Chondrocyte (in vitro differentiated cells): ENCODE data around the gene BBC3. TPM values are rescaled to one million over a fixed set of nuclear protein-coding genes. Genes with fewer than 3 reads are reported as not detected.
A peak's percentile ranks its signal among the peaks of the same experiment; 100 is the strongest.

Experiments used
- DNase-seq: peaks from one replicate; pipeline ENCODE4 v3.0.0; 2021; ENCODE audit warnings: mixed read lengths, low spot score
- H3K27ac Mint-ChIP-seq: one replicate; pipeline ENCODE4 v1.8.0; 2021; ENCODE audit warnings: mild to moderate bottlenecking, moderate library complexity, mixed read lengths; ENCODE audit not compliant: unreplicated experiment
- H3K27me3 Mint-ChIP-seq: 2 replicates; pipeline ENCODE4 v1.8.0; 2021; ENCODE audit warnings: low read depth, mixed read lengths
- H3K36me3 Mint-ChIP-seq: 2 replicates; pipeline ENCODE4 v1.8.0; 2021; ENCODE audit warnings: low read depth, mixed read lengths
- H3K4me1 Mint-ChIP-seq: 2 replicates; pipeline ENCODE4 v1.8.0; 2021; ENCODE audit warnings: low read depth, mild to moderate bottlenecking, mixed read lengths
- H3K4me3 Mint-ChIP-seq: one replicate; pipeline ENCODE4 v1.8.0; 2021; ENCODE audit warnings: mild to moderate bottlenecking, moderate library complexity, mixed read lengths; ENCODE audit not compliant: unreplicated experiment
- H3K9me3 Mint-ChIP-seq: 2 replicates; pipeline ENCODE4 v1.8.0; 2021; ENCODE audit warnings: low read depth, mixed read lengths
- total RNA-seq: library from RNA; stranded (reverse); gene quantifications from 3 replicates; pipeline ENCODE4 v1.2.1, GENCODE V29; 2021
- TF ChIP-seq, protein P1 (sequence below): fragments of 200-600 bp; sonication (generic); IDR thresholded peaks from 2 replicates; pipeline ENCODE4 v1.5.0; 2021; ENCODE audit warnings: antibody characterized with exemption, mild to moderate bottlenecking, moderate library complexity

The BBC3 gene
- total RNA-seq, 1 donor from 2014 or later = 16.1 TPM

GRCh38 chr19:47260476-47260875 lies 29.5 kb upstream of the BBC3 start:
- no peak for DNase-seq
- Mint-ChIP-seq H3K4me1 (peaks cover 44% of the 10 kb centered on the region), H3K9me3 (no peaks in the 10 kb centered on the region), H3K27ac (no peak overlapping the region), H3K4me3 (no peak overlapping the region), H3K36me3 (peaks cover 39% of the 10 kb centered on the region), H3K27me3 (no peaks in the 10 kb centered on the region)
- TF ChIP-seq, protein P1, sequence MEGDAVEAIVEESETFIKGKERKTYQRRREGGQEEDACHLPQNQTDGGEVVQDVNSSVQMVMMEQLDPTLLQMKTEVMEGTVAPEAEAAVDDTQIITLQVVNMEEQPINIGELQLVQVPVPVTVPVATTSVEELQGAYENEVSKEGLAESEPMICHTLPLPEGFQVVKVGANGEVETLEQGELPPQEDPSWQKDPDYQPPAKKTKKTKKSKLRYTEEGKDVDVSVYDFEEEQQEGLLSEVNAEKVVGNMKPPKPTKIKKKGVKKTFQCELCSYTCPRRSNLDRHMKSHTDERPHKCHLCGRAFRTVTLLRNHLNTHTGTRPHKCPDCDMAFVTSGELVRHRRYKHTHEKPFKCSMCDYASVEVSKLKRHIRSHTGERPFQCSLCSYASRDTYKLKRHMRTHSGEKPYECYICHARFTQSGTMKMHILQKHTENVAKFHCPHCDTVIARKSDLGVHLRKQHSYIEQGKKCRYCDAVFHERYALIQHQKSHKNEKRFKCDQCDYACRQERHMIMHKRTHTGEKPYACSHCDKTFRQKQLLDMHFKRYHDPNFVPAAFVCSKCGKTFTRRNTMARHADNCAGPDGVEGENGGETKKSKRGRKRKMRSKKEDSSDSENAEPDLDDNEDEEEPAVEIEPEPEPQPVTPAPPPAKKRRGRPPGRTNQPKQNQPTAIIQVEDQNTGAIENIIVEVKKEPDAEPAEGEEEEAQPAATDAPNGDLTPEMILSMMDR = no peak

DNA sequence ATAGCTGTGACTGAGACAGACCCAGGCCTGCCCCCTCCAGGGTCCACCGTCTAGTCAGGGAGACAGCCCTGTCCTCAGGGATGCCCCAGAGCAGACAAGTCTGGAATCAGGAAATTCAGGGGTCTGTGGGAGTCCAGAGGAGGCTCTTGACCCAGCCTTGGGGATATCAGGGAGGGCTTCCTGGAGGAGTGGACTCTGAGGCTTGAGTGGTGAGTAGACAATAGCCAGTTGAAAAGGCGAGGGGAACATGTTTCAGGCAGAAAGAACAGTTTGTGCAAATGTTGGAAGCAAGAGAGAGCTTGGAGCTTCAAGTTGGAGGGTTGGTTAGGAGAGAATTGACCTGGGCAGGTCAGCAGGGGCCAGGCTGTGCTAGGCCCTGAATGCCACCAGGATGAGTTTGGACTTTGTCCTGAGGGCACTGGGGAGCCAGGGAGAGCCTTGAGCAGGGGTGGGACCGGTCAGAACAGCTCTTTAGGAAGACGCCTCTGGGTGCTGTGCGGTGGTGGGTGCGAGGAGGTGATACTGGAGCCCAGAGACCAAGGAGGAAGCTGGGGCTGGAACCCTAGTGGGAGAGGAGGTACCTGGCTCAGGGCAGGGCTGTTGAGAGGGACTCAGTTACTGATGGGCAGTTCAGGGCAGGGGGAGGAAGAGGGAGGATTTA lies 28.0 kb upstream of the BBC3 start:
- Mint-ChIP-seq H3K27ac (peak overlapping the region; percentile 99), H3K36me3 (peaks cover 32% of the 10 kb centered on the region), H3K4me3 (peak overlapping the region; percentile 94), H3K27me3 (no peaks in the 10 kb centered on the region), H3K4me1 (peaks cover 46% of the 10 kb centered on the region), H3K9me3 (no peaks in the 10 kb centered on the region)
- TF ChIP-seq, protein P1 = no peak
- DNase-seq = no peak

DNA sequence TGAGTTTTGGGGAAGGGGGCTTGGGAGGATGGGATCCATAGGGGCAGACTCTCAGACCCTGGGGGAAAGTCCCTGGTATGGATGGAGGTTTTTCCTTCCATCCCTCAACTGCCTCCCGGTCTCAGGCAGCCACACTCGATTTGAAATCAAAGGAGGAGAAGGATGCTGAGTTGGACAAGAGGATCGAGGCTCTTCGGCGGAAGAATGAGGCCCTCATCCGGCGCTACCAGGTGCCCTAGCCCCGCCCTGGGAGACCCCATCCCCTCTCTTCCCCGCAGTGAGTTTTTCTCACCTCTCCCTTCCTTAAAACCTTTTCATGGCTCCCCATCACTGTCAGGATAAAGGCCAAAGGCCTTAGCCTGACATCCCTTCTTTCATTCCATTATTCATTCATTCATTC lies 27.4 kb upstream of the BBC3 start:
- DNase-seq = no peak
- H3K36me3 Mint-ChIP-seq = peaks cover 32% of the 10 kb centered on the region
- peaks cover 51% of the 10 kb centered on the region for H3K4me1 Mint-ChIP-seq
- H3K9me3 Mint-ChIP-seq = no peaks in the 10 kb centered on the region
- TF ChIP-seq, protein P1 = no peak
- peak overlapping the region; percentile 99 for H3K27ac Mint-ChIP-seq
- no peaks in the 10 kb centered on the region for H3K27me3 Mint-ChIP-seq
- peak overlapping the region; percentile 94 for H3K4me3 Mint-ChIP-seq

DNA sequence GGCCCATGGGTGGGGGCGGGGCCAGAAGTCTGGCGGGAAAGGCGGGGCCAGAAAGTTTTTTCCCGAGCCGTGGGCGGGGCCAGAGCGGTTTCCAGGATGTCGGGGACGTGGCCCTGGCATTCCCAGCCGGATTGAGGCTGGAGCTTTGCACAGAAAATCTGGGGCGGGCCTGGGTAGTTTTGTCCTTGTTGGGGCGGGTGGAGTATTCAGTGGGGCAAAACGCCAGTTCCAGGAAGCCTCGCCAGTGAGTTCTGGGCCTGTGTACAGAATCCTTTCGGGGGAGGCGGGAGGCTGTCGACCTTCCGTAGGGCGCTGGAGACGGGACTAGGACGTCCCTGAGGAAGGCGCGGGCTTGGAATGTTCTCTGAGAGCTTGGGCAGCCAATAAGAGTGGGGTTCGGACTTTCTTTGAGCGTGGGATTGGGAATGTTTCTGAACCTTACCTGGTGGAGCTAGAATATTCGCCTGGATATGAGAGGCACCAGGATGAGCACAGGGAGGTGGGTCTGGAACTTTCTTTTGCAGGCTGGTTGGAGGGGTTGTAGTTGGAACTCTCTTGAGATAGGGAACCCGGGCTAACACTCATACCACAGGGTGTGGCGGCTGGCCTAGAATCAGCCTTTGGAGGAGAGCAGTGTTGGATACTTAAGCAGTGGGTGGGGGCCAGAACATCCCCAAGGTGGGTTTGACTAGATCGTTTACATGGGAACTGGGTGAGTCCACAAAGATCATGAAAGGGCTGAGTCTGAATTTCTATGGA lies 26.6 kb upstream of the BBC3 start:
- H3K27ac Mint-ChIP-seq = peak overlapping the region; percentile 99
- H3K9me3 Mint-ChIP-seq = no peaks in the 10 kb centered on the region
- H3K27me3 Mint-ChIP-seq = no peaks in the 10 kb centered on the region
- H3K4me3 Mint-ChIP-seq = peak overlapping the region; percentile 94
- TF ChIP-seq, protein P1 = no peak
- H3K36me3 Mint-ChIP-seq = peaks cover 31% of the 10 kb centered on the region
- H3K4me1 Mint-ChIP-seq = peaks cover 56% of the 10 kb centered on the region
- DNase-seq = no peak

DNA sequence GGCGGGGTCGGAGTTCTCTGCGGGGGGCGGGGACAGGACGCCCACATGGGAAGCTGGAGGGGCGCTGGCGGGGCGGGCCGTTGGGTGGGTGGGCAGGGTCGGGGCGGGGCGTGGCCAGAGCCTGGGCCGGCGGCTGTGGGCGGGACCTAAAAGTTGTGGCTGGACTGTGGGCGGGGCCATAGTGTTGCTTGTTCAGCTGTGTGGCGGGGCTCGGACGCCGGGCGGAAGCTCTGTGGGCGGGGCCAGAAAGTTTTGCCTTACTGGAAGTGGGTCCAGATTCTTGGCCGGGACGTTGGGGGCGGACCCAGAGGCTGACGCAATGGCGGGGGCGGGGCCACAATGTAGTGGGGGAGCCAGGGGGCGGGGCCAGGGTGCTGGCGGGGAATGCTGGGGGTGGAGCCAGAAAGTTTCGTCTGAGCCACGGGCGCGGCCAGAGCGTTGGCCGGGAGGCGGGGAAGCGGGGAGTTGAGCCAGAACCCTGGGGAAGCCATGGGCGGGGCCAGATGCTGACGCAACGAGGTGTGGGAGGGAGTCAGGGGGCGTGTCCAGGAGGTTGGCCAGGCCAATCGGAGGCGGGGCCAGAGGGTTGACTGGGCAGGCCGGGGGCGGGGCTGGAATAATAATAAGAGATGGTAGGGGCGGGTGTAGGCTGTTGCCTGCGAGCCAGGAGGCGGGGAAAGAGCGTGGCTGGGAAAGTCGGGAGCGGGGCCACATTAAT lies 25.9 kb upstream of the BBC3 start:
- Mint-ChIP-seq H3K9me3 (no peaks in the 10 kb centered on the region), H3K4me3 (peak overlapping the region; percentile 94), H3K36me3 (peaks cover 28% of the 10 kb centered on the region), H3K4me1 (peaks cover 57% of the 10 kb centered on the region), H3K27ac (peak overlapping the region; percentile 99), H3K27me3 (no peaks in the 10 kb centered on the region)
- DNase-seq = peak; percentile 100
- TF ChIP-seq, protein P1 = no peak
